Measurements from ENCODE around the gene PDE4D.
A peak's percentile ranks its signal among the peaks of the same experiment; 100 is the strongest.

Gene PDE4D

GRCh38 chr5:59151162-59151889, 742.2 kb downstream of the PDE4D start:
- DNase-seq (ENCODE audit: insufficient read length, low spot score) (no peak), FAIRE-seq (no peak)
- TF ChIP-seq TAF1 (IDR thresholded peaks at IDR 0.05; ENCODE audit: low read depth, low read length) (no peak), POLR2AphosphoS5 (IDR thresholded peaks at IDR 0.05; ENCODE audit: low read depth, low read length) (no peak), POU2F2 (IDR thresholded peaks at IDR 0.05; ENCODE audit: low read depth, low read length) (no peak), PAX5 (IDR thresholded peaks at IDR 0.05; ENCODE audit: insufficient read depth, low read length, severe bottlenecking) (no peak), POLR2A (IDR thresholded peaks at IDR 0.05; ENCODE audit: low read depth, low read length) (no peak), SPI1 (IDR thresholded peaks at IDR 0.05; ENCODE audit: low read depth, low read length) (no peak)

GRCh38 chr5:59149827-59150226, 743.7 kb downstream of the PDE4D start:
- TF ChIP-seq POLR2A (IDR thresholded peaks at IDR 0.05; ENCODE audit: low read depth, low read length): no peak
- no peak for TF ChIP-seq POLR2AphosphoS5 (IDR thresholded peaks at IDR 0.05; ENCODE audit: low read depth, low read length)
- TF ChIP-seq TAF1 (IDR thresholded peaks at IDR 0.05; ENCODE audit: low read depth, low read length): no peak
- TF ChIP-seq POU2F2 (IDR thresholded peaks at IDR 0.05; ENCODE audit: low read depth, low read length): no peak
- no peak for TF ChIP-seq PAX5 (IDR thresholded peaks at IDR 0.05; ENCODE audit: insufficient read depth, low read length, severe bottlenecking)
- TF ChIP-seq SPI1 (IDR thresholded peaks at IDR 0.05; ENCODE audit: low read depth, low read length): no peak
- DNase-seq (ENCODE audit: insufficient read length, low spot score) (no peak), FAIRE-seq (no peak)

- DNase-seq (ENCODE audit: insufficient read length, low spot score) (no peak), FAIRE-seq (no peak)
- no peak for TF ChIP-seq POLR2AphosphoS5 (IDR thresholded peaks at IDR 0.05; ENCODE audit: low read depth, low read length)
Observed at GRCh38 chr5:59149271-59149670, 744.3 kb downstream of the PDE4D start.

- TF ChIP-seq PAX5 (IDR thresholded peaks at IDR 0.05; ENCODE audit: insufficient read depth, low read length, severe bottlenecking) (no peak), POLR2A (IDR thresholded peaks at IDR 0.05; ENCODE audit: low read depth, low read length) (no peak), POU2F2 (IDR thresholded peaks at IDR 0.05; ENCODE audit: low read depth, low read length) (no peak), TAF1 (IDR thresholded peaks at IDR 0.05; ENCODE audit: low read depth, low read length) (no peak)
- no peak for FAIRE-seq
- no peak for DNase-seq (ENCODE audit: insufficient read length, low spot score)
Observed at GRCh38 chr5:59146729-59147128, 746.8 kb downstream of the PDE4D start.

GRCh38 chr5:59143926-59144333, 749.6 kb downstream of the PDE4D start:
- FAIRE-seq (no peak), DNase-seq (ENCODE audit: insufficient read length, low spot score) (no peak)
- TF ChIP-seq PAX5 (IDR thresholded peaks at IDR 0.05; ENCODE audit: insufficient read depth, low read length, severe bottlenecking) (peak; percentile 29), POLR2AphosphoS5 (IDR thresholded peaks at IDR 0.05; ENCODE audit: low read depth, low read length) (no peak), SPI1 (IDR thresholded peaks at IDR 0.05; ENCODE audit: low read depth, low read length) (no peak)

GRCh38 chr5:59142927-59143326, 750.6 kb downstream of the PDE4D start:
- FAIRE-seq (no peak), DNase-seq (ENCODE audit: insufficient read length, low spot score) (no peak)
- TF ChIP-seq POLR2AphosphoS5 (IDR thresholded peaks at IDR 0.05; ENCODE audit: low read depth, low read length) (no peak), PAX5 (IDR thresholded peaks at IDR 0.05; ENCODE audit: insufficient read depth, low read length, severe bottlenecking) (no peak), POU2F2 (IDR thresholded peaks at IDR 0.05; ENCODE audit: low read depth, low read length) (no peak), POLR2A (IDR thresholded peaks at IDR 0.05; ENCODE audit: low read depth, low read length) (no peak), TAF1 (IDR thresholded peaks at IDR 0.05; ENCODE audit: low read depth, low read length) (no peak), SPI1 (IDR thresholded peaks at IDR 0.05; ENCODE audit: low read depth, low read length) (no peak)

GRCh38 chr5:59142138-59142537, 751.4 kb downstream of the PDE4D start:
- DNase-seq (ENCODE audit: insufficient read length, low spot score) (no peak), FAIRE-seq (no peak)
- no peak for TF ChIP-seq PAX5 (IDR thresholded peaks at IDR 0.05; ENCODE audit: insufficient read depth, low read length, severe bottlenecking)
- TF ChIP-seq TAF1 (IDR thresholded peaks at IDR 0.05; ENCODE audit: low read depth, low read length): no peak
- no peak for TF ChIP-seq POLR2AphosphoS5 (IDR thresholded peaks at IDR 0.05; ENCODE audit: low read depth, low read length)
- TF ChIP-seq POU2F2 (IDR thresholded peaks at IDR 0.05; ENCODE audit: low read depth, low read length): no peak
- no peak for TF ChIP-seq SPI1 (IDR thresholded peaks at IDR 0.05; ENCODE audit: low read depth, low read length)
- TF ChIP-seq POLR2A (IDR thresholded peaks at IDR 0.05; ENCODE audit: low read depth, low read length): no peak

GRCh38 chr5:59140133-59140532, 753.4 kb downstream of the PDE4D start:
- DNase-seq (ENCODE audit: insufficient read length, low spot score): no peak
- TF ChIP-seq POLR2A (IDR thresholded peaks at IDR 0.05; ENCODE audit: low read depth, low read length) (no peak), TAF1 (IDR thresholded peaks at IDR 0.05; ENCODE audit: low read depth, low read length) (no peak), POLR2AphosphoS5 (IDR thresholded peaks at IDR 0.05; ENCODE audit: low read depth, low read length) (no peak), SPI1 (IDR thresholded peaks at IDR 0.05; ENCODE audit: low read depth, low read length) (no peak), PAX5 (IDR thresholded peaks at IDR 0.05; ENCODE audit: insufficient read depth, low read length, severe bottlenecking) (no peak), POU2F2 (IDR thresholded peaks at IDR 0.05; ENCODE audit: low read depth, low read length) (no peak)
- peak; percentile 31 for FAIRE-seq

GRCh38 chr5:59139695-59140094, 753.8 kb downstream of the PDE4D start:
- DNase-seq (ENCODE audit: insufficient read length, low spot score) (no peak), FAIRE-seq (no peak)
- TF ChIP-seq POU2F2 (IDR thresholded peaks at IDR 0.05; ENCODE audit: low read depth, low read length): no peak
- peak; percentile 94 for TF ChIP-seq SPI1 (IDR thresholded peaks at IDR 0.05; ENCODE audit: low read depth, low read length)

- FAIRE-seq (no peak), DNase-seq (ENCODE audit: insufficient read length, low spot score) (no peak)
- TF ChIP-seq TAF1 (IDR thresholded peaks at IDR 0.05; ENCODE audit: low read depth, low read length) (no peak), POLR2AphosphoS5 (IDR thresholded peaks at IDR 0.05; ENCODE audit: low read depth, low read length) (no peak), SPI1 (IDR thresholded peaks at IDR 0.05; ENCODE audit: low read depth, low read length) (no peak), POU2F2 (IDR thresholded peaks at IDR 0.05; ENCODE audit: low read depth, low read length) (no peak), PAX5 (IDR thresholded peaks at IDR 0.05; ENCODE audit: insufficient read depth, low read length, severe bottlenecking) (no peak), POLR2A (IDR thresholded peaks at IDR 0.05; ENCODE audit: low read depth, low read length) (no peak)
Observed at GRCh38 chr5:59138509-59138908, 755.0 kb downstream of the PDE4D start.
